Activated CD4-positive, alpha-beta T cell treated with anti-CD3 and anti-CD28 coated beads, Interleukin-10, Interleukin-2, amounts not matched to agents 100 ng/mL and 50 ng/mL, durations not matched to agents 16 hours and 8 hours (primary cell): ENCODE results near the gene INPP4B.
"Not testable (repeated sequence)": the region's sequence is repeated elsewhere in the genome, so short reads cannot be mapped to it uniquely, and the experiment has no call there.

Experiments
- DNase-seq: peaks from one replicate; pipeline ENCODE4 v3.0.0-alpha.2; 2020

INPP4B gene

DNA sequence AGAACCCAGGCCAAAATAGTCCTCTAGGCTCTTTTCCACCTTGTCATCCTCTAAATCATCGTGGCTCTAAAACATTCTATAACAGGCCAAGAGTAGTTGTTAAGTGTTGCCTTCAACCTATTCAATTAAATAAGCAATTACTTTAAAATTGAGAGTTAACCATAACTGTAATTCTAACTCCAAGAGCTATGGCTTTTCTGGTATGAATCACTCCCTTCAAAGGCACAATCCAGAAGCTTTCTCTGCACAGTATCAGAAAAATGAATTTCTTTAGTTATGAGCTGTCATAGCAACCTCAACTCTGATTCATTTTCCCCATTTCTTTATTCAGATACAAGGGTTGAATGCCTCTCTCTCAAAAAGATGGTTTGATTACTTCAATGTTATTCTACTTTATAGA, 21.7 kb downstream of the INPP4B start:
- DNase-seq: peak; percentile 67

DNA sequence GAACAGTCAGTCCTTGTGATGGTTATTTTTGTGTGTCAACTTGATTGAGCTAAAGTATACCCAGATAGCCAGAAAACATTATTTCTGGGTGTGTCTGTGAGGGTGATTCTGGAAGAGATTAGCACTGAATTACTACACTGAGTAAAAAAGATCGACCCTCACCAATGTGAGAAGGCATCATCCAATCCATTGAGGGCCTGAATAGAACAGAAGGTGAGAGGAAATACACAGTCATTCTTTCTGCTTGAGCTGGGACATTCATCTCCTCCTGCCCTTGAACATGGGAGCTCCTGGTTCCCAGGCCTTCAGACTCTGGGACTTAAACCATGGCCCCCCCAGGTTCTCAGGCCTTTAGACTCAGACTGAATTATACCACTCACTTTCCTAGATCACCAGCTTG, 22.3 kb downstream of the INPP4B start:
- peak; percentile 17 for DNase-seq

DNA sequence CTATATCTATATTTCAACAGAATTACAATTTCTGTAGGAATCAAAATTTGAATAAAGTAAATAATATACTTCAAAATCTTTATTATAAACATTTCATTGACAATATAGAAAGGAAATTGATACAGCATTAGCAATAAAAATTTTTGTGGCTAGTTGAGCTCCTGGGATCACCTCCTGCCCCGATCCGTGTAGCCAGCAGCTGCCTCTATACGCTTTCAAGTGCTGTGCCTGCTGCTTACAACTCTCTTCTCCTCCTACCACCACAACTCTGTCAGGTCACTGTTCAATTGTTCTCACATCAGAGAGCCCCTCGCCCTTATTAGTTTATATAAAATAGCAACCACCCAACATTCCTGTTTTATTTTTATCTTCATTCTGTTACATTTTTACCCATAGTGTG, 27.6 kb downstream of the INPP4B start:
- DNase-seq: no peak

DNA sequence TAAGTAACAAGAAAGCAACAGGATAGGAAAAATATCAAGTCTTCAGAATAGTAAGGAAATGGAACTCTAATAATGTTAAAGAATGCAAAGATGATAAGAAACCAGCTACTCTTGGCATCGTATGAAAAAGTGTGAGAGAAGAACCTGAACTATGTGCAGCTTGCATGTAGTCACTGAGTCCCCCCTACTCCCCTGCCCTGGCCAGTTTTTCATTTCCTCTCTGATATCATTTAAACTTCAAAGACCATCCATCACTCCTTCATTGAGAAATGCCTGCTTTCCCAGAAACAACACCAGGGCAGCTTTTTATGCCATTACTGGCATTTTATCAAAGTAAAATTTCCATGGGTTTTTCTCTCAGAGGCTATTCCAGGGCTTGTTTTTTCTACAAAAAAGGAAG, 28.1 kb downstream of the INPP4B start:
- no peak for DNase-seq

DNA sequence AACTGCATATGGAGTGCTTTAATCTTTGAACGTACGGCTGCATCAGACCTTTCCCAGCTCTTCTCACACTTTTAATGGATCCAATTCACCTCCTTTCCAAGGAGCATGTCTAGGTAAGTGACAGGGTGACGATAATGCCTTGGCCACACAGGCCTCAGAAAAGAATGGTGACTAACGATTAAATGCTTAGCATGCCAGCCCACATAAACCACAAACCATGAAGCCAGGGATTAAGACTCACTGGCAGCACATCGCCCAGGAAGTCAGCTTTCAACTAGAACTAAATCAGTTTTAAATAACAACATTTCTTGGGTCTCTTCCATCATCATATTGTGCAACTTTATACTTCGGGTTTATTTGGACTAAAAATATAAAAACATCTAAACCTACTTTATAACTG, 28.7 kb downstream of the INPP4B start:
- peak; percentile 69 for DNase-seq

DNA sequence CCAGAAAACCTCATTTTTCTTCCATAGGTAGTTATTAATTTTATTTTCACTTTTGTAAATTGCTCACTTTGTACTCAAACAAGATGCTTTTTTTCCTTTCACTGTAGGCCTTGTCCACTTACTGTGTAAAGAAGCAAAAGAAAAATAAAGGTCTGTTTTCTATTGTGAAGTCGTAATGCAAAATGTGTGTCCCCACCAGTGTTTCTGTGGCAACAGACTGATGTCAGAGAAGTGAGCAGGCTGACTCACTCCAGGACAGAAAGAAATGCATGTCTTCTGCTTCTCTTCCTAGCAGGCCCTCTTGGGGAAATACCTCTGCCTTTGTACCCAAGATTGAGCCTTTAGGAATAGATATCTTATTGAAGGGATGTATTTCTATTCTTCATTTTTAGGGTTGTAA, 30.3 kb downstream of the INPP4B start:
- DNase-seq: peak; percentile 75

DNA sequence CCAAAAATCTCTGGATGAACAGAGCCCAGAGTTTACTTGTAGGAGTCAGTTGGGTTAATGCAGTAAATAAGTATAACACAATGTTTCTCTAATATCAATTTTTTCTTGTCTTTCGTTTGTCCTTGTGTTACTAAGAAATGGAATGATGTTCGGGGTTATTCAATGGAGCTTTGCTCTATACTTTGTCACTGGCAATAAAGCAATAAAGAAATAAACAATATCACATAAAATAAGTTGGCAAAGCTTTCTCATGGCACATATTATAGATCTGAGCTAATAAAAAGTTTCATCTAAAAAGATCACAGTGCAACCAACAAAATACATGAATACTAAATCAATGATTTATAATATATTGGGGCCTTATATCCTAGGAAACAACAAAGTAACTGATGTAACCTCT, 32.7 kb downstream of the INPP4B start:
- no peak for DNase-seq

DNA sequence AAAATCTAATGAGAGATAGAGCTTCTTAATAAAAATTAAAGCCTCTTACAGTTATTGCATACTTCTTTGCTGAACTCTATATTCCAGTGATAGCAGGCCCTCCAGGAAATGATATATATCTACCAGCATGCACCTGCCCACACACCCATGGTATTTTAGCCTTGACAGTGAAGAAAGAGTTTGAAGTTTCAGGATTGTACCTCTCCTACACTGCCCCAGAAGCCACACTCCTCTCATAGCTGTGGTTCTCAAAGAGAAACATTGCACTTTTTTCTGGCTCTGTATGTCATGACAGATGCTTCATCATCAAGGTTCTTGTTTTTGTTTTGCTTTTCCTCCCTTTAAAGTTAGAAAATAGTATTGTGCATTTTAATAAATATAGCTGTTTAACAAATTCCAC, 34.0 kb downstream of the INPP4B start:
- DNase-seq: no peak

DNA sequence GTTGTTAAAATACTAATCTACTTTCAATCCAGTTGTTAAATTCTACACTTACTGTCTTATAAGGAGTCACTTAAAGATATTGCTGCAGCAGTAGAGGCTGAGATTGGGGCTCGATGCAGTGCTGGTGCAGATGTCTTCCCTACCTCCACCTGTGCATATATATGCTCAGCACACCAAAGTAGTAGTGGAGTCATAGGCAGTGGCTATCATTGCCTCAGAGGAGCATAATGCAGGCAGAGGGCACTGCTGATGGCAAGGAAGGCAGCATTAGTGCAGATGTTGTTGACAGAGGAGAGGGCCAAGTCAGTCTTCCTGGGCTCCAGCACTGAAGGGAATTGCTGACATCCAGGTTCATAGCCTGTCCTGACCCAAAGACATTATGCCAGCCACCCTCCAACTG, 35.1 kb downstream of the INPP4B start:
- no peak for DNase-seq

DNA sequence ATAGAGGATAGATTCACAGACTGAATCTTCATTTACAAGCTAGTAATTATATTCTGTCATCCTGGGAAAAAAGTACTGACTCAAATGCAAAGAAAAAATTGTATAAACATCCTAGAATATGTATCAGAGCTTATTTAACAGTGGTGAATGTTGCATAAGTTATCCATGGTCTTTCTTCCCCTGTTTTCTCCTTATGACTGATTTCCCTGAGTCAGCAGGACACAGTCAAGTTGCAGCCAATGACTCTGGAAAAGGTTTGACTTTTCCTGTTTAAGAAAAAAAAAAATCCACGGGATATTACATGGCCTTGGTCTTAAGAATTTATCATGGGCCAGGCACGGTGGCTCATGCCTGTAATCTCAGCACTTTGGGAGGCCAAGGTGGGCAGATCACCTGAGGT, 36.5 kb downstream of the INPP4B start:
- DNase-seq: no peak

DNA sequence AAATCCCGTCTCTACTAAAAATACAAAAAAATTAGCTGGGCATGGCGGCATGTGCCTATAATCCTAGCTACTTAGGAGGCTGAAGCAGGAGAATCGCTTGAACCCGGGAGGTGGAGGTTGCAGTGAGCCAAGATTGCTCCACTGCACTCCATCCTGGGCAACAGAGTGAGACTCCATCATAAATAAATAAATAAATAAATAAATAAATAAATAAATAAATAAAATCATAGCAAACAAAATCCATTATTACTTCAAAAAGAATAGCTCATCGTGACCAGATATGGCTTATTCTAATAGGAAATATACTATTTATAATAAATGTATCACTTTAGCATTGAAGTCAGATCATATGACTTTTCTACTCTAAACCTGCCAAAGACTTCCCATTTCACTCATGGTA, 42.2 kb downstream of the INPP4B start:
- DNase-seq: not testable (repeated sequence)

DNA sequence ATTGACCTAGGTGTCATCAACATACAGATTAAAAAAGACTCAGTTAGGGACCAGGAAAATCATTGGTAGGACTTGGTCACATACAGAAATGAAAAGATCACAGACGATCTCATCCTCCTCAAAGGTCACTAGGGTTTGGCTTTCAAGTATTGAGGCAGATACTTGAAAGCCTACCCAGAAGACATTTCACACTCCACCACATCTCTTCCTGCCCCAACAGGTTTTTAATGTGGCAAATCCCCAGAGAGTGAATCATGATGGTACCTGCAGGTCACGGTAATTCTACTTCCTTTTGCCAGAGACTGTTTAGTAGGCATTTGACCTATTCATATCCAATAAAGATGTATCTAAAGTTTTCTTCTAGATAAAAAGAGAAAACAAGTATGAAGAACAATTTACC, 44.1 kb downstream of the INPP4B start:
- DNase-seq: no peak

DNA sequence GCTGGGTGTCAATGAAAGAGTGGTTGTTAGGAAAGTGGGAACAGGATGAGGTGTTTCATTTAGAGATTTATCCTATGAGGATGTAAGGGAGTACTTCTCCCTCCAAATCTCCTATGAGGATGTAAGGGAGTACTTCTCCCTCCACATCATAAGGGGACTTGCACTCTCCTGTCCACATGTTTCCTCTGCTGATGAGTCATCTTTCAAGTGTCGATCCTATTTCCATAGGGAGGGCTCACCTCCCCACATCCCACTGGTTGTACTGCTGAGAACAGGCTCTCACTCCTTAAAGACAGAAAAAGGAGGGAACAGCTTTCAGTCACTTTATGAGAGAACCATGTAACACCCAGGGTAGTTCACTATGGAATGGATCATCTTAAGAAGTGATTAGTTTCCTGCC, 65.0 kb downstream of the INPP4B start:
- no peak for DNase-seq

DNA sequence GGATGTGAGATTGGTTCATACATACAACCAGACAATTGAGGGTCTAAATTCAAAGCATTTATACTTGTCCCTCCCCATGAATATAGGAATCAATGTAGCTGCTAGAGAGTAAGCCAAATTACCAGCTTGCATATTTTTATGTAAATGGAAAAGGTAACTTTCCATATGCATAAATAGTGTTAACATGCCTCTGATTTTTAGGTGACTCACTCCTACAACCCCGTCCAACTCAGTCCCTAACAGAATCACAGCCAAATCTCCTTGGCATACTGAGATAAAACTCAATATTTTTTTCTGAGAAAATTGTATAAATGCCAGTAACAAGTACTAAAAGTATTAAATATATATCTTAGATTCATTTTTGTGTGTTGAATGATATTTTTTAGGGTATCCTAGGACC, 67.2 kb downstream of the INPP4B start:
- no peak for DNase-seq

DNA sequence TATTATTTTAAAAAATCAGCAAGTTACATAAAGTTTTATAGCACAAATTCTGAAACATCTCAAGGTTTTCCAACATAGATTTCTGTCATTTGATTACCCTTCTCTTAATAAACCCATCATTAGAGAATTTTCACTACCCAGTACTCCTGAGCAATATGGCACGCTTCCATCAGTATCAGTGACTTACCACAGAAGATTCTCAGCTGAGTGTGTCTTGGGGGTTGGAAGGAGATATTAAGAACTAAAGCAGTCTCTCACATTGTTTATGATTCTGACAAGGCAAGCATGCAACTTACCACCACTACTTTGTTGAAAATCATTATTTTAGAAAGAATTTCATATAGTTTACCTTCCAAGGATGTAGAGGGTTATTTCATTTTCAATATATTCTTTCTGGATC, 67.7 kb downstream of the INPP4B start:
- DNase-seq: no peak

DNA sequence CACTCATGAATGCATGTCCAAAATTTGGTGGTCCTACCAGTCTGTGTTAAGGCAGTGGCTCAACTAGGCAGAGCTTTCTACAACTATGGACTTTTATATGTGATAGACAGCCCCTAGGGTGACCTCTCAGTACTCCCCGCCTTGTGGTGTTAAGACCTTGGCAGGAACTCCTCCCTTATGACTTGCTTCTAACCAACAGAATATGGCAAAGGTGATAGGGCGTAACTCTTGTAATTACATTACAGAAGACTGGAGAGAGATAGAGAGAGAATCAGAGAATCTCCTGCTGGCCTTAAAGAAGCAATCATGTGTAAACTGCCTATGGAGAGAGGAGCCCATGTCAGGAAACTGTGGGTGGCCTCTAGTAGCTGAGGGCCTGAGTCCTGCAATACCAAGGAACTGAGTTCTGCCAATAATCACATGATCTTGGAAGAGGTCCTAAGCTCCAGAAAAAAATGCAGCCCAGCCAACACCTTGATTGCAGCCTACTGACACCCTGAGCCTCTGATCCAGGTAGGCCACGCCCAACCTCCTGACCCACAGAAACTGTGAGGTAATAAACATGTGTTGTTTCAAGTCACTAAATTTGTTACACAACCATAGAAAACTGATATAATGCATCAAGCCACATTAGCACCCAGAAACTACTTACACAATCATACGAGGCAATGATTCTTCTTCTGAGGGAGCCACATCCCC, 68.9 kb downstream of the INPP4B start:
- no peak for DNase-seq

DNA sequence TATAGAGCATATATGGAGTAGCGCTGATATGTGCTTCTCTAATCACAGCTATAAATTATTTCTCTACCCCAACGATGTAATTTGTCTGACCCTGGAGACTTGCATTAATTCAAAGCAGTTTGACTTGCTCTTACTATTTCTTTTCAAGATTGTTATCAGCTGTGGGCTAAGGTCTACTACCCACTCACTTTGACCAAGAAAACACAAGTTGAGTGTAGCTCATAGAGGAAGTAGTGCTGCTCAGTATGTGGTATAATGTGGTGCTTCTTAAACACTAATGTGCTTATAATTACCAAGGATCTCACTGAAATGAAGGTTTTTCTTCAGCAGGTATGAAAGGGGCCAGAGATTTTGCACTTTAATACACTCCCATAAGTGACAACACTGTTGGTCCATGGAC, 70.1 kb downstream of the INPP4B start:
- DNase-seq: no peak

DNA sequence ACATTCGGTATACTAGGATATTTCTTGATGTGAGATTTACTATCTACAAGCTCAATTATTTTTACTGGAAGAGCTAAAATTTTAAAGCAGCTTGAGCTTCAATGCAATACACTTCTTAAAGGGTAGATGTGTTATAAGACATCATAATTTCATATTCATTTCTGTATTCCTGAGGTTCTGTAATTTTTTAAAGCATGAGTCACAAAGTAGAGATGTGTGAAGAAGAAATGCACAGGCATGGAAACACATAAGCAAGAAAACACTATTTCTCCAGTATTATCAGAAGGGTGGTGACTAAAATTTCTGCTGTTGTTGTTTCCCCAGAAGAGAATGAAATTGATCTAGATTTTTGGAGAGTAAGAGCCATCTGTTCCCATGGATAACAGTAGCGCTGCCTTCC, 72.6 kb downstream of the INPP4B start:
- DNase-seq: no peak

DNA sequence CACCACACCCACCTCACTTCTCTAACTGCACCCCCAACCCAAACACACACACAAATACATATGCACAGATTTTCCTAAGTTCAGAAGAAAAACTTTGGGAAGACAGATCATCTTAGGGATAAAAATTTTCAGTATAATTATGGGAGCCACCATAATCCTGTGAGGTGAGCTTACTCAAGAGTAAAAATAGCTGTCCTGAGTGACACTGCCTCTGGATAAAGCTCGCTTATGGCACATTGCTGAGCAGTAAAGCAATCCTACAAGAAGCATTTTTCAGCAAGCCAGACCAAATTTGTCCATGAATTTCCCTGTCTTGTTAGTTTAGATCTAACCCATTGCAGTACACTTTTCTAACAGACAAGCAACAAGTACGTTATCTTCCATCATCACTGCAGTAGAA, 83.8 kb downstream of the INPP4B start:
- no peak for DNase-seq

DNA sequence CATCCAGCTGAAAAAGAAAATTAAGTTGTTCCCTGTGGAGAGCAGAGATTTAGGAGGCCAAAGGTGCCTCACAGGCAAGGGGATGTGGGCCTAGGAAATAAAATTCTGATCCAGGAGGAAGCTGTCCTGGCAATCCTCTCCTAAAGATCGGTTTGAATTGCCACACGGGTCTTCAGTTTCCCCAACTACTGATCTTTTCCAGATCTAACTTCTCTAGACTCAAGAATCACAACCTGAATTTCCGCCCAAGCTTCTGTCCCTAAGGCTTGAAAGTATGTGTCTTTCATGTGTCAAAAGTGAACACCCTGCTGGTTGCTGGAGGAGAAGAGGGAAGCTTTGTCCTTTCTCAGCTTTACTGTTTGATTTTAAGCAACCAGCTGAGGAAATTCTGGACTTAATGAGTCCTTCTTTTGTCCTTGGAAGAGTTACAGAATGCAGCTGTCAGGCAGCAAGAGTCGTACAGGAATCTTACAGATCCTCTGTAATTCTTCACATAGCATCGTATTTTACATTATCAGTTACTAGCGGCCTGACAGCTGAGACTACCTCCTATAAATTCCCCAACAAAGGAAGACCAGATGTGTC, 93.8 kb downstream of the INPP4B start:
- no peak for DNase-seq

DNA sequence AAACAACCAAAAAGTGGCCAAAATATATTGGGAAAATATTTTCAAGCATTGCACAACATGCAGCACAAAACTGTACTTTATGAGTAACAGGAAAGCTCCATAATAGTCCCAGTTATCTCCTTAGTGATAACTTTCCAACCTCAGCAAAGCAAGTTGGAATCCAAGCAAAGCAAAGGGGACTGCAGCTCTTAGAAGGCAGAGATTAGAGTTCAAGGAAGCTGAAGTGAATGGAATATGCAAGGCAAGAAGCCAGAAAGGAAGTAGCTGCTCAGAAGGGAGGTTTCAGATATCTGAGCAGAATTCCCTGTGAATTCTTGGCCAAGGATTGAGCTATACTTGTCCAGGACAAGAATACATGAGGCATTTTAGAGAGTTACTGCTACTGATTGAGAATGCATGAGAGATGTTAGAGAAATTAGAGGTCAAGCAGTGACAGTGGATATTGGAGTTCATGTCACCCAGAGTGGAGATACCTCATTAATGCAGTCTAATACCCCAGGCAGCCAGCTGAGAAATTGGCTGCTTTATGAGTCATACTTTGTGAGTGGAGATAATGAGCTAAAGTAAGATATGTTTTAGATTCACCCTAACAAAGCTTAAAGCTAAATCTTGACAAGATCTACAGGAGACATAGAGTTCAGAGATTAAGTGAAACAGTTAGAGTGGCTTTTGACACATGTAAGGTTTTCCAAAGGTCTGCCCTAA, 102.8 kb downstream of the INPP4B start:
- no peak for DNase-seq

DNA sequence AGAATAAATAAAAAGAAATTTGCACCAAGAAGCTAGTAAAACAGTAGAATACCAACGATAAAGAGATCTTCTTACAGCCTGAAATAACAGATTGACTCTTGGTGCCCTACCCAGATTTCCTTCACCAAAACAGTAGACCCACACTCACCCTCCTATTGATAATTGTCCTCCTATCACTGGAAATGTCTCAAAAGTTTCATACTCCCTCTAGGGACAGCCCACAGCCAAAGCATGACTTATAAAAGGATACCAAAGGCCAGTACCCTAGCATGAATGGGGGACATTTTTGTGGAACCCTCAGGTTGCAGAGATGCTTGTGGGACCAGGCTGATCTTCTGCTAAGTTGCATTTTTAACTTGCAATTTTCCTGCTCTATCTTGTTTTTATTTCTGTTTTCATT, 104.1 kb downstream of the INPP4B start:
- no peak for DNase-seq

DNA sequence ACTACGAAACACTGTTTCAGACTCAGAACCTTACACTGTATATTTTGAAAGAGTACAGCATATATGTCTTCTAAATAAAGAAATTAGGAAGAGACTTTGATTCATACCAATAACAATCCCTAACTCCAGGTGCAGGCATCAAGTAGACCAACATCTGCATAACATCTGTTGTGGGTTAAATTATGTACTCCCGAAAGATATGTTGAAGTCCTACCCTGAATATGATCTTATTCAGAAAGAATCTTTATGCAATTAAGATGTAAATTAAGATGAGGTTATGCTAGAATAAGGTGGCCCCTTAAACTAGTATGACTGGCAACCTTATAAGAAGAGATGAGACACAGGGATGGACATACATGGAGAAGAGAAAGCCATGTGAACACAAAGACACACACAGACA, 117.9 kb downstream of the INPP4B start:
- DNase-seq: no peak

DNA sequence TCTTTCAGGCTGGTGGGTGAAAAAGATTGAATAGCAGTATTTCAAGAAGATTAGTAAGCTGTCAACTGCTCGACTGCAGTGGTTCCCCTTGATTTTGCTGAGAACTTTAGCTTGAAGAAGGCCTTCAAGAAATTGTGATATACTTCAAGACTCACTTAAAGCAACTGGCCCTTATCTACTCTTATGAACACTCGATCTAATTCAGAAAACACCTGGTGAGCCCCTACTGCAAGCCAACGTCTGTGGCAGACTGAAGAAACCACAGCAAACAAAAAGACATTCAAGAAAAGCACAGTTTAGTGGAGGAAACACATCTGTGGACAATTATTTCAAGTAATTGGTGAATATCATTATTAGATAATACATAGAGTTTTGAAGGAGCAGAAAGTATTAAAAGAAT, 119.0 kb downstream of the INPP4B start:
- DNase-seq: no peak

DNA sequence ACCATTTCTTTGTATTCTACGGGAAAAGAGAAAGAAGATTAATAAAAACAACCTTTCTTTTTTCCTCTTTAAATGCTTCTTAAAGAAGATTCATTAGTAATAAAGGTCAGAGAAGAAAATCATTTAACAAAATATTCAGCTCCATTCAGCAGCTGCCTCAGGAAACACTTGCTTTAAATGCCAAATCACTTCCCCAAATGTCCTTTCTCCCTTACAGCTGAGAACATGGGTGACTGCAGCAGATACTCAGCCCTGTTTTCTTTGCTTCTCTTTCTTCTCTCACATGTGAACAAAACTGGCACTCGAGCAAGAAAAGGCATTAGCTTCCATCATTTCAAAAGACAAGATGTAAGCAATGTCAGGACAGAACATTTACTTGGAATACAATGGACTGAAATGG, 120.2 kb downstream of the INPP4B start:
- no peak for DNase-seq
